ENCODE measurements around the gene ADAMTS13.
A peak's percentile ranks its signal among the peaks of the same experiment; 100 is the strongest.

The ADAMTS13 gene

GRCh38 chr9:133377721-133378216 is 44.4 kb upstream of the ADAMTS13 start:
- TF ChIP-seq, protein P1, sequence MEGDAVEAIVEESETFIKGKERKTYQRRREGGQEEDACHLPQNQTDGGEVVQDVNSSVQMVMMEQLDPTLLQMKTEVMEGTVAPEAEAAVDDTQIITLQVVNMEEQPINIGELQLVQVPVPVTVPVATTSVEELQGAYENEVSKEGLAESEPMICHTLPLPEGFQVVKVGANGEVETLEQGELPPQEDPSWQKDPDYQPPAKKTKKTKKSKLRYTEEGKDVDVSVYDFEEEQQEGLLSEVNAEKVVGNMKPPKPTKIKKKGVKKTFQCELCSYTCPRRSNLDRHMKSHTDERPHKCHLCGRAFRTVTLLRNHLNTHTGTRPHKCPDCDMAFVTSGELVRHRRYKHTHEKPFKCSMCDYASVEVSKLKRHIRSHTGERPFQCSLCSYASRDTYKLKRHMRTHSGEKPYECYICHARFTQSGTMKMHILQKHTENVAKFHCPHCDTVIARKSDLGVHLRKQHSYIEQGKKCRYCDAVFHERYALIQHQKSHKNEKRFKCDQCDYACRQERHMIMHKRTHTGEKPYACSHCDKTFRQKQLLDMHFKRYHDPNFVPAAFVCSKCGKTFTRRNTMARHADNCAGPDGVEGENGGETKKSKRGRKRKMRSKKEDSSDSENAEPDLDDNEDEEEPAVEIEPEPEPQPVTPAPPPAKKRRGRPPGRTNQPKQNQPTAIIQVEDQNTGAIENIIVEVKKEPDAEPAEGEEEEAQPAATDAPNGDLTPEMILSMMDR (IDR thresholded peaks at IDR 0.05; ENCODE audit: unreplicated experiment in 3 of 3) = no peak

DNA sequence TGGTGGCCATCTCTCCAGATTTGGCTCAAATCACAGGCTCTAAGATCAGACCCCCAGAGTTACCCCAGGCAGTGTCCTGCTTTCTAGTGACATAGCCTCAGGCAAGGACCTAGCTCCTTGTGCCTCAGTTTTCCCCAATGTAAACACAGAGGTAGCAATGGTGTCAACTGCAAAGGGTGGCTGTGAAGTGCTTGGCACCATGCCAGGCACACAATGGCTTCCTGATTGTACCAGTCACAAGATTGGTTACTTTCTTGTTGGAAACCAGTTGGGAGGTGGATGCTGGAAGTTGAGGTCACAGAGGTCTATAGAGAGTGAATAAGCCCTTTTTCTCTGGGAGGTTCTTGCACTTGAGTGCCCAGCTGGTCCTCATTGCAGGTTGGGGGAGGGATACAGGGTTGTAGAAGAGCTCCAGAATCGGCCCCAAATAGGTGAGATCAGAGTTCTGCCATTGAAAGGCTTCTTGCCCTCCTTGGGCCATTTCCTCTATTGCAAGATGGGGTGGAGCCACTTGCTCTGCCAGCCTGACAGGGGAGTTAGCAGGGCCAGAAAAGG is 43.7 kb upstream of the ADAMTS13 start:
- Mint-ChIP-seq H3K36me3 (ENCODE audit: low read depth) (peaks cover 6% of the 10 kb centered on the region), H3K27me3 (ENCODE audit: low read depth) (no peaks in the 10 kb centered on the region), H3K27ac (no peak overlapping the region), H3K4me1 (peaks cover 8% of the 10 kb centered on the region), H3K4me3 (peak overlapping the region; percentile 32 to 78 (median 74)), H3K9me3 (no peaks in the 10 kb centered on the region)
- TF ChIP-seq, protein P1 (IDR thresholded peaks at IDR 0.05; ENCODE audit: unreplicated experiment in 3 of 3) = no peak

More at GRCh38 chr9:133377721-133378216, 44.4 kb upstream of the ADAMTS13 start:
- H3K9me3 Mint-ChIP-seq = no peaks in the 10 kb centered on the region
- H3K4me3 Mint-ChIP-seq = peak overlapping the region; percentile 19 to 75 (median 74)
- no peak overlapping the region for H3K27ac Mint-ChIP-seq
- H3K4me1 Mint-ChIP-seq = peaks cover 10% of the 10 kb centered on the region
- H3K36me3 Mint-ChIP-seq (ENCODE audit: low read depth) = peaks cover 6% of the 10 kb centered on the region
- H3K27me3 Mint-ChIP-seq (ENCODE audit: low read depth) = no peaks in the 10 kb centered on the region

- TF ChIP-seq, protein P1 (IDR thresholded peaks at IDR 0.05; ENCODE audit: unreplicated experiment in 3 of 3) = no peak
- Mint-ChIP-seq H3K4me1 (peaks cover 8% of the 10 kb centered on the region), H3K9me3 (no peaks in the 10 kb centered on the region), H3K36me3 (ENCODE audit: low read depth) (peaks cover 6% of the 10 kb centered on the region), H3K4me3 (peak overlapping the region in 2 of 3 experiments; percentile 40 to 58), H3K27me3 (ENCODE audit: low read depth) (no peaks in the 10 kb centered on the region), H3K27ac (no peak overlapping the region)
Measured at GRCh38 chr9:133379153-133380086, 42.7 kb upstream of the ADAMTS13 start.

- Mint-ChIP-seq H3K4me1 (no peaks in the 10 kb centered on the region), H3K27me3 (ENCODE audit: low read depth) (no peaks in the 10 kb centered on the region), H3K9me3 (no peaks in the 10 kb centered on the region), H3K4me3 (peak overlapping the region in 1 of 3 experiments; percentile 35), H3K27ac (no peak overlapping the region), H3K36me3 (ENCODE audit: low read depth) (no peaks in the 10 kb centered on the region)
- TF ChIP-seq, protein P1 (IDR thresholded peaks at IDR 0.05; ENCODE audit: unreplicated experiment in 3 of 3) = no peak
Measured at GRCh38 chr9:133380734-133381133, 41.4 kb upstream of the ADAMTS13 start.

DNA sequence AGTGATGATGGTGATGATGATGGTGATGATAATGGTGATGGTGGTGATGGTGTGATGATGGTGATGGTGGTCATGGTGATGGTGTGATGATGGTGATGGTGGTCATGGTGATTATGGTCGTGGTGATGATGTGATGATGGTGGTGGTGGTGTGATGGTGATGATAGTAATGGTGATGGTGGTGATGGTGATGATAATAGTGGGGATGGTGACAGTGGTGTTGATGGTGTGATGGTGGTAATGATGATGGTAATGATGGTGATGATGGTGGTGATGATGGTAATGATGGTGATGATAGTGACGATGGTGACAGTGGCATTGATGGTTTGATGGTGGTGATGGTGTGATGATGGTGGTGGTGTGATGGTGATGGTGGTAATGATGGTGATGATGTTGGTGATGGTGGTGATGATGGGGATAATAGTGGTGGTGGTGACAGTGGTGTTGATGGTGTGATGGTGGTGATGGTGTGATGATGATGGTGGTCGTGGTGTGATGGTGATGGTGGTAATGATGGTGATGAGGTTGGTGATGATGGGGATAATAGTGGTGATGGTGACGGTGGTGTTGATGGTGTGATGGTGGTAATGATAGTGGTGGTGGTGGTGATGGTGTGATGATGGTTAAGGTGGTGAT is 39.5 kb upstream of the ADAMTS13 start:
- Mint-ChIP-seq H3K36me3 (ENCODE audit: low read depth) (no peaks in the 10 kb centered on the region), H3K27me3 (ENCODE audit: low read depth) (no peaks in the 10 kb centered on the region), H3K4me1 (no peaks in the 10 kb centered on the region), H3K4me3 (no peak overlapping the region), H3K27ac (no peak overlapping the region), H3K9me3 (no peaks in the 10 kb centered on the region)
- TF ChIP-seq, protein P1 (IDR thresholded peaks at IDR 0.05; ENCODE audit: unreplicated experiment in 3 of 3) = no peak

All from nephron (organoid).